ENCODE results near the gene FOSL1. TPM values are rescaled to one million over a fixed set of nuclear protein-coding genes. Genes with fewer than 3 reads are reported as not detected.
A peak's percentile ranks its signal among the peaks of the same experiment; 100 is the strongest.

The FOSL1 gene
- polyA plus RNA-seq, 10 donors, result 0.22 to 0.64 (median 0.29) TPM; not detected in 4

GRCh38 chr11:65882120-65883057 is 17.8 kb downstream of the FOSL1 start:
- DNase-seq, result no peak

- DNase-seq, result no peak
Observed at GRCh38 chr11:65880844-65881421, 19.3 kb downstream of the FOSL1 start.

- no peak for DNase-seq
Observed at GRCh38 chr11:65880027-65880426, 20.2 kb downstream of the FOSL1 start.

- no peak for DNase-seq
Observed at GRCh38 chr11:65879617-65880016, 20.6 kb downstream of the FOSL1 start, which contains the start of gene CTSW. TSS of gene CTSW (plus strand) at chr11:65879837. CDS start at chr11:65879855, 18 bp downstream.

- DNase-seq, result peak; percentile 91 to 96 (median 94)
Observed at GRCh38 chr11:65873318-65874156, 26.7 kb downstream of the FOSL1 start.

GRCh38 chr11:65872586-65873317 is 27.4 kb downstream of the FOSL1 start, which contains the start of gene EFEMP2:
TSS of gene EFEMP2 (minus strand) at chr11:65872800. CDS start at chr11:65872354, 446 bp downstream.
- DNase-seq, result peak; percentile 50 to 87 (median 82)

GRCh38 chr11:65871811-65872548 is 28.2 kb downstream of the FOSL1 start:
- DNase-seq, result peak in 1 of 3 donors; percentile 74

GRCh38 chr11:65870706-65871681 is 29.2 kb downstream of the FOSL1 start:
- no peak for DNase-seq

GRCh38 chr11:65870307-65870658 is 29.9 kb downstream of the FOSL1 start:
- no peak for DNase-seq

- no peak for DNase-seq
Observed at GRCh38 chr11:65869643-65870306, 30.4 kb downstream of the FOSL1 start.

- no peak for DNase-seq
Observed at GRCh38 chr11:65868907-65869306, 31.3 kb downstream of the FOSL1 start.

GRCh38 chr11:65868076-65868667 is 32.0 kb downstream of the FOSL1 start:
- DNase-seq, result no peak

- DNase-seq, result no peak
Observed at GRCh38 chr11:65867284-65868071, 32.7 kb downstream of the FOSL1 start.

- no peak for DNase-seq
Observed at GRCh38 chr11:65866509-65867283, 33.5 kb downstream of the FOSL1 start.

GRCh38 chr11:65865550-65866172 is 34.5 kb downstream of the FOSL1 start:
- DNase-seq, result no peak
